Measurements from ENCODE around the gene RAP1GAP2.
A peak's percentile ranks its signal among the peaks of the same experiment; 100 is the strongest.
"Not testable (repeated sequence)": the region's sequence is repeated elsewhere in the genome, so short reads cannot be mapped to it uniquely, and the experiment has no call there.

Gene RAP1GAP2

GRCh38 chr17:2889256-2889655 lies 93.0 kb downstream of the RAP1GAP2 start:
- no peak for DNase-seq

- not testable (repeated sequence) for DNase-seq
Measured at GRCh38 chr17:2890778-2891177, 94.5 kb downstream of the RAP1GAP2 start.

GRCh38 chr17:2892305-2892971 lies 96.2 kb downstream of the RAP1GAP2 start:
- DNase-seq, result peak; percentile 25

- DNase-seq, result no peak
Measured at GRCh38 chr17:2893422-2893914, 97.2 kb downstream of the RAP1GAP2 start.

- no peak for DNase-seq
Measured at GRCh38 chr17:2894782-2895181, 98.5 kb downstream of the RAP1GAP2 start.

- DNase-seq, result no peak
Measured at GRCh38 chr17:2897605-2898004, 101.4 kb downstream of the RAP1GAP2 start.

GRCh38 chr17:2898255-2898926 lies 102.2 kb downstream of the RAP1GAP2 start:
- DNase-seq, result peak; percentile 65

- DNase-seq, result peak; percentile 51
Measured at GRCh38 chr17:2899906-2900305, 103.7 kb downstream of the RAP1GAP2 start.

- DNase-seq, result no peak
Measured at GRCh38 chr17:2900842-2901241, 104.6 kb downstream of the RAP1GAP2 start.

- no peak for DNase-seq
Measured at GRCh38 chr17:2901582-2901981, 105.3 kb downstream of the RAP1GAP2 start.

GRCh38 chr17:2902546-2902945 lies 106.3 kb downstream of the RAP1GAP2 start:
- DNase-seq, result no peak

GRCh38 chr17:2903193-2903974 lies 107.1 kb downstream of the RAP1GAP2 start:
- peak; percentile 46 for DNase-seq

- DNase-seq, result peak; percentile 20
Measured at GRCh38 chr17:2904135-2904534, 107.9 kb downstream of the RAP1GAP2 start.

GRCh38 chr17:2905269-2905668 lies 109.0 kb downstream of the RAP1GAP2 start:
- no peak for DNase-seq

GRCh38 chr17:2905696-2906501 lies 109.7 kb downstream of the RAP1GAP2 start:
- no peak for DNase-seq

GRCh38 chr17:2906901-2907300 lies 110.7 kb downstream of the RAP1GAP2 start:
- no peak for DNase-seq

- DNase-seq, result no peak
Measured at GRCh38 chr17:2909175-2909845, 113.1 kb downstream of the RAP1GAP2 start.

GRCh38 chr17:2909846-2910234 lies 113.6 kb downstream of the RAP1GAP2 start:
- DNase-seq, result no peak

GRCh38 chr17:2911035-2911754 lies 115.0 kb downstream of the RAP1GAP2 start:
- DNase-seq, result no peak

GRCh38 chr17:2911755-2912111 lies 115.5 kb downstream of the RAP1GAP2 start:
- DNase-seq, result no peak

GRCh38 chr17:2912754-2913153 lies 116.5 kb downstream of the RAP1GAP2 start:
- no peak for DNase-seq

- no peak for DNase-seq
Measured at GRCh38 chr17:2916461-2916860, 120.2 kb downstream of the RAP1GAP2 start.
